HUES64 (cell line): ENCODE results near the gene ZFP64. TPM values are rescaled to one million over a fixed set of nuclear protein-coding genes. Genes with fewer than 3 reads are reported as not detected.
"Not testable (repeated sequence)": the region's sequence is repeated elsewhere in the genome, so short reads cannot be mapped to it uniquely, and the experiment has no call there.

Experiments
- H3K27ac ChIP-seq: 2 replicates; pipeline ENCODE4 v1.7.0; 2013; ENCODE audit warnings: low read depth, low read length, inconsistent platforms
- H3K27me3 ChIP-seq: 2 replicates; pipeline ENCODE4 v1.6.1; 2013; ENCODE audit warnings: mild to moderate bottlenecking, low read length; ENCODE audit not compliant: insufficient read depth
- H3K36me3 ChIP-seq: 2 replicates; pipeline ENCODE4 v1.6.1; 2013; ENCODE audit warnings: mild to moderate bottlenecking, low read length; ENCODE audit not compliant: insufficient read depth
- H3K4me1 ChIP-seq: 2 replicates; pipeline ENCODE4 v1.6.1; 2013; ENCODE audit warnings: mild to moderate bottlenecking, low read length, moderate library complexity; ENCODE audit not compliant: insufficient read depth
- H3K4me3 ChIP-seq: 2 replicates; pipeline ENCODE4 v1.5.1; 2013; ENCODE audit warnings: mild to moderate bottlenecking, low read length, moderate library complexity
- H3K9ac ChIP-seq: 2 replicates; pipeline ENCODE4 v1.6.1; 2013; ENCODE audit warnings: mild to moderate bottlenecking, low read depth, low read length
- H3K9me3 ChIP-seq: 2 replicates; pipeline ENCODE4 v1.6.1; 2013; ENCODE audit warnings: low read depth, low read length; ENCODE audit not compliant: insufficient read depth
- WGBS: fragments of 150-250, 120-280 bp; methylation state at CpG from one replicate; pipeline ENCODE4 v1.1.7; 2013; ENCODE audit warnings: missing lambda C conversion rate; 5-methylcytosine and 5-hydroxymethylcytosine counted together
- polyA plus RNA-seq, 2 experiments: library from polyadenylated mRNA; stranded (reverse); fragments of 50-300 nt; gene quantifications; one replicate each; pipeline ENCODE4 v1.2.3, GENCODE V29; 2013

ZFP64 gene
- polyA plus RNA-seq (2013, experiment 1 of 2), result 23.3 TPM
- 23.1 TPM for polyA plus RNA-seq (2013, experiment 2 of 2)

DNA sequence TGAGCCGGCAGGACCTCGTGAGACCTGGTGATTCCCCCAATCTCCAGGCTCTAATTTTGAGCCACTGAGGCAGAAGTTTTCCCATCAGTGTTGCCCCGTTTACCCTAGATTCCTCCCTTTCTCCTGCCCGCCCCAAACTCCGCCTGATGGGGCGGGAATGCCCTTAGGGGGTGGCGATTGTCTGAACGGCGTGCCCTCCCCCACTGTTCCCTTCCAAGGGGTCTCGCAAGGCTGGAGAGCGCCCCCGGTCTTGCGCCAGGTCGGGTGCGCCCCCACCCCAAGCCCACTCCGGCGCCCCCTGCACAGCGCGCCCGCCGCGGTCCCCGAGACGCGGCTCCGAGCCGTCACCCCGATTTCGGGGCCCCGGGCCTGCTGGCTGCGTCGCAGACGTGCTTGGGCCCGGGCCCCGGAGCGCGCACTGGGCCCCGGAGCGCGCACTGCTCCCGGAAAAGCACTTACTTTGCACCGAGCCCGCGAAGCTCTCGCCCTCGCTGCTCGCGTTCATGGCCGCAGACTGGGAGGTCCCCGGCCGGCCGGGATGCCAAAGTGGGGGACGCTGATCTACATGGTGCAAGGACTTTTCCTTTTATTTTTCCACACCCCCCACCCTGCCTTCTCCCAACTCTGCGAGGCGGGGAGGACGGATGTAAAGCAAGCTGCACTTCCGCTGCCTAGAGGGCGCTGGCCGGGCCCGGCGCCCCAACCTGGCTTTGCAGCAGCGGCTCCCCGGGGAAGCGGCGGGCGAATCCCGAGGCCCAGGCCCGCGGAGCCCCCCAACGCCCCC is at the start of gene ZFP64:
Gene ZFP64, minus strand, starts transcription at position 648 of the 784 bp plus-strand sequence. Its CDS starts 143 bp downstream, at position 505.
- Histone ChIP-seq H3K4me3 (peak within 1 kb of the TSS; percentile 70), H3K27ac (peak within 1 kb of the TSS; percentile 90), H3K9ac (peak within 1 kb of the TSS; percentile 94), H3K27me3 (no peaks in the 10 kb centered on the region), H3K4me1 (peaks cover 7% of the 10 kb centered on the region), H3K9me3 (no peaks in the 10 kb centered on the region), H3K36me3 (peaks cover 8% of the 10 kb centered on the region)
- WGBS, result under 1% methylated on average over 70 of the region's 70 CpGs

GRCh38 chr20:52240802-52241201 is 49.2 kb upstream of the ZFP64 start:
- H3K4me3 ChIP-seq, result no peak overlapping the region
- 82% methylated on average over 1 of the region's 1 CpG for whole genome bisulfite sequencing
- no peaks in the 10 kb centered on the region for H3K36me3 ChIP-seq
- H3K9ac ChIP-seq, result no peak overlapping the region
- H3K27ac ChIP-seq, result no peak overlapping the region
- H3K9me3 ChIP-seq, result no peaks in the 10 kb centered on the region
- H3K4me1 ChIP-seq, result no peaks in the 10 kb centered on the region
- H3K27me3 ChIP-seq, result no peaks in the 10 kb centered on the region

DNA sequence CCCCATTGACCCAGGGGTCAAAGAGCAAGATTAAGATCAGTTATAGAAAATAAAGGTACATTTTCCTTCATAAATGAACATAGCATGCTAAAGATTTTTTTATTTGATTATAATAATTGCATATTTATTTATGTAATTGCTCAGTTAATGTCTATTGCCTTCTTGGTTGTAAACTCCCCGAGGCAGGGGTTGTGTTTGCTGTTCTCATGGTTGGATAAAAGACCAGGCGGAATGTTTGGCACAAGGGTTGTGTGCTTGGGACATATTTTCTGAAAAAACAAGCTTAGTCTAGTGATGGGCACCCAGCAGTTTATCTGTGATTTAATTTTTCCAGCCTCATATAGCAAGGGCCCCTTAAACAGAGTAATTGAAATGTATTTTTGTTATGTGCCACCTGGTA is 47.5 kb upstream of the ZFP64 start:
- no peak overlapping the region for H3K4me3 ChIP-seq
- H3K27ac ChIP-seq, result no peak overlapping the region
- no peaks in the 10 kb centered on the region for H3K36me3 ChIP-seq
- no peaks in the 10 kb centered on the region for H3K9me3 ChIP-seq
- no peak overlapping the region for H3K9ac ChIP-seq
- WGBS, result 90% methylated on average over 2 of the region's 2 CpGs
- no peaks in the 10 kb centered on the region for H3K27me3 ChIP-seq
- no peaks in the 10 kb centered on the region for H3K4me1 ChIP-seq

DNA sequence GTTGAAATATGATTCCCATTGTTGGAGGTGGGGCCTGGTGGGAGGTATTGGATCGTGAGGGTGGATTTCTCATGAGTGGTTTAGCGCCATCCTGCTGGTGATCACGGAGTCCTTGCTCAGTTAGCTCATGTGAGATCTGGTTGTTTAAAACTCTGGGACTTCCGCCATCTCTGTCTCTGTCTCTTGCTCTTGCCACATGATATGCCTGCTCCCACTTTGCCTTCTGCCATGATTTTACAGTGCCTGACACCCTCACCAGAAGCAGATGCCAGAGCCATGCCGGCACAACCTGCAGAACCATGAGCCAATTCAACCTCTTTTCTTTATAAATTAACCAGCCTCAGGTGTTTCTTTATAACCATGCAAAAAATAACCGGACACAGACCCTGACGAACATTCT is 44.7 kb upstream of the ZFP64 start:
- H3K27me3 ChIP-seq, result no peaks in the 10 kb centered on the region
- no peaks in the 10 kb centered on the region for H3K36me3 ChIP-seq
- no peak overlapping the region for H3K27ac ChIP-seq
- H3K4me1 ChIP-seq, result no peaks in the 10 kb centered on the region
- H3K9ac ChIP-seq, result no peak overlapping the region
- no peak overlapping the region for H3K4me3 ChIP-seq
- WGBS, result 95% methylated on average over 7 of the region's 7 CpGs
- H3K9me3 ChIP-seq, result no peaks in the 10 kb centered on the region

DNA sequence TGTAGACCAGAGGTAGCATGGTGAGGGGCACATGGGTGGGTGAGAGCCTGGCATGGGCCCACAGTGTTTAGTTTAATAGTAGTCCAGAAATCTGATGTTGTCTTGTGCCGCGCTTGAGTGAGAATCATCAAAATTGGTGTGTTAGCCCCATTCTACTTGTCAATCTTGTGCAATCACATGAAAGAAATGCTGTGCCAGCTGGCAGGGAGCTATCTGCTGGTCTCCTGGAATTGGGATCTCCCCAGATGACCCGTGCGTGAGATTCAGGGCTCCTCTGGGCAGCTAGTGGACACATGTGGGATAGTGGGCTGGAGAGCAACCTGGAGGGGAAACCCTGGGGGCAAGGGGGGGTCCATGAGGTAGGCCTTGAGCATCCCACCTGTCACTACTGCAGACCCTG is 43.5 kb upstream of the ZFP64 start:
- WGBS, result 96% methylated on average over 4 of the region's 4 CpGs

DNA sequence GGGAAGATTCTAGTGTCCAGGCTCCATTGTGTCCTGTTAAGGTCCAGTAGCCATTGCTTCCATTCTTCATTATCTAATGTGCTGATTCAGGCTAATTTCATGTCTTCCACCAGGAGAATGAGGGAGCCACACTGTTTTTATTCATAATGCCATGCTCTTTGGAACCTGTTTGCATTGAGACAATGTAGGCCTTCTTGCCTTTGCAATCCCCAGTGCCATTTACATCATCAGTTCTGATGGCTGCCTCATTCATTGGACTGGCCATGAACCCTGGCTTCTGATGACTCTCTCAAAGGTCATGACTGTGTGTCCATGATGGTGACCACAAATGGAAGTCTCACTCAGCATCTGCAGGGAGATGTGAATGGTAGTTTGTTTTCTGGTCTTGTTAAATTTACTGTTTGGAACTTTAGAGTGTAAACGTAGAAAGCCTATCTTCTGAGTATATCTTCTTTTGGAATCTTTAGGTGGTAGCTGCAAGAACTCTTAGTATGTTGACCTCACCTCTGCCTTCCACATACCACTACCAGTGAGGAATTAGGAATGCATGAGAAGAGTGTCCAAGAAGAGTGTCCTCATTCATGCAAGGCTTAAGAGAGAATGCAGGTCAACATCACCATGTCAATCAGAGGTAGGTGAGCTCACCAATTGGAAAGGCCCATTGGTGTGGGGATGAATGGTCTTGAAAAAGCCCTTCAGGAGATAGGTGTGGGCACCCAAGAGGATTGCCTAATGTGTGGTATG is 42.9 kb upstream of the ZFP64 start:
- 100% methylated on average over 1 of the region's 1 CpG for WGBS
- Histone ChIP-seq H3K9me3 (no peaks in the 10 kb centered on the region), H3K4me1 (no peaks in the 10 kb centered on the region)

More for the DNA sequence above, 43.5 kb upstream of the ZFP64 start:
- no peak overlapping the region for H3K4me3 ChIP-seq
- H3K4me1 ChIP-seq, result no peaks in the 10 kb centered on the region
- H3K27me3 ChIP-seq, result no peaks in the 10 kb centered on the region
- H3K9me3 ChIP-seq, result no peaks in the 10 kb centered on the region
- H3K9ac ChIP-seq, result no peak overlapping the region
- H3K36me3 ChIP-seq, result no peaks in the 10 kb centered on the region
- no peak overlapping the region for H3K27ac ChIP-seq

DNA sequence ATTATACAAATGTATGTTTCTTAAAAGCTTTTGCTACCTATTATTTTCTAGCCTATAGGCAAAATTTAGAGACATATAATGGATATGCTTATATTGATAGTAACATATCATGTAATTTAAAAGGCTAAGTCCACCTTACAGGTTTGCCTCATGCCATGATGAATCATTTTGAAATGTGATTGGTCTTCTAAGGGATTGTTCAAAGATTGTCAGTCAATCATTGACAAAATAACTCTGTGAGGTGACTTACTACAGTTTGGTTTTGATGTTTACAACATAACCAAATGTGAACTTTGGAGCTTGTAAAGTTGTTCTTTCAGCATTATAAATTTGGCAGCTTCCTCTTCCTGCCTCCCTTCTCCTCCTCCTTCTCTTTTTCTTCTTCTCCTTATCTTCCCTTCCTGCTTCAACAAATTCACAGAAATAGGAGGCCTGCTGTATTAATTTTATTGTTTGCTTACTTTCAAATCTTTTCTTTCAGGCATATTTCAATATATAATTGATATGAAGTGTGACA is 39.7 kb upstream of the ZFP64 start:
- H3K4me3 ChIP-seq, result no peak overlapping the region
- no peaks in the 10 kb centered on the region for H3K36me3 ChIP-seq
- no peaks in the 10 kb centered on the region for H3K27me3 ChIP-seq
- no peaks in the 10 kb centered on the region for H3K9me3 ChIP-seq
- no peaks in the 10 kb centered on the region for H3K4me1 ChIP-seq
- no peak overlapping the region for H3K27ac ChIP-seq
- H3K9ac ChIP-seq, result no peak overlapping the region

More for the DNA sequence above, 42.9 kb upstream of the ZFP64 start:
- no peaks in the 10 kb centered on the region for H3K27me3 ChIP-seq
- no peak overlapping the region for H3K27ac ChIP-seq
- H3K4me3 ChIP-seq, result no peak overlapping the region
- H3K36me3 ChIP-seq, result no peaks in the 10 kb centered on the region
- no peak overlapping the region for H3K9ac ChIP-seq

DNA sequence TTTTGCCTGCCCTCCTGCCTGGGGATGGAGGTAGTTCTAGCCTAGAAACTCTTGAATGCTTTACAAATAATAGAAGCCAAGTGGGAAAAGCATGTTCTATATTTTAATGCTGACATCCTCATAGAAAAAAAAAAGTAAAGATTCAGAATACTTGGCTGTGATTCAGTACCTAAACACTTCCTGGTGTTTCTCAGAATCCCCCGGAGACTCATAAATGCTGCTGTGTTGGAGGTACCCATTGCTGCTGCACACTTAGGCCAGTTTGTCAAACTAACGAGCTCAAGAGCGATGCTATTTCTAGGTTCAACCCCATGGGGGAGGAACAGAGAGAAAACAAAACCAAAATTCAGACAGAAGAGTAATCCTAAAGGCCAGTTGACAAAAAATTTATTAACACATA is 38.8 kb upstream of the ZFP64 start:
- no peak overlapping the region for H3K27ac ChIP-seq
- H3K9ac ChIP-seq, result no peak overlapping the region
- H3K4me3 ChIP-seq, result no peak overlapping the region
- H3K36me3 ChIP-seq, result no peaks in the 10 kb centered on the region
- no peaks in the 10 kb centered on the region for H3K4me1 ChIP-seq
- 91% methylated on average over 3 of the region's 3 CpGs for WGBS
- H3K27me3 ChIP-seq, result no peaks in the 10 kb centered on the region
- H3K9me3 ChIP-seq, result no peaks in the 10 kb centered on the region

- H3K4me3 ChIP-seq, H3K27me3 ChIP-seq: not testable (repeated sequence)
Measured at GRCh38 chr20:52229346-52229745, 37.8 kb upstream of the ZFP64 start.

DNA sequence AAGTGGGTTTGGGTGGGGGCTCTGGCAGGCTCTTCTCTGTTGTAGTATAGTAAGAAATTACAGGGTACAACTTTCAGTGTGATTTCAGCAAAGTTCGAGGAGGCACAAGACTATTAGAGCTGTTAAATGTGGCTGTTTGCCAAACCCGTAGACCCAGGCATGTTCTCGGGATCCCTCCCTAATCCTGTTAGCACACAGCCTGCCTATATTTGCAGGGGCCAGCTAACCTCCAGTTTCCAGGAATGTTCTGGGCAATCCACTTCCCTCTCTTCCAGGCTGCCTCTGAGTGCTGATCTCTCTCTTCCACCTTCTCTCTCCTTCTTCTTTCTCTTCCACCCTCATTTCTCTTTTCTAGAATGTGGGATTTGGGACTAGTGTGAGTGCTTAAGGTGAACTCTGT is 34.8 kb upstream of the ZFP64 start:
- Histone ChIP-seq H3K9me3 (peaks cover 4% of the 10 kb centered on the region), H3K4me1 (no peaks in the 10 kb centered on the region), H3K4me3 (no peak overlapping the region), H3K27ac (no peak overlapping the region), H3K36me3 (no peaks in the 10 kb centered on the region), H3K27me3 (no peaks in the 10 kb centered on the region), H3K9ac (no peak overlapping the region)
- 86% methylated on average over 3 of the region's 3 CpGs for WGBS

More at GRCh38 chr20:52229346-52229745, 37.8 kb upstream of the ZFP64 start:
- H3K27ac ChIP-seq, H3K9me3 ChIP-seq, H3K36me3 ChIP-seq, H3K9ac ChIP-seq, H3K4me1 ChIP-seq: not testable (repeated sequence)
- 96% methylated on average over 1 of the region's 1 CpG for whole genome bisulfite sequencing

DNA sequence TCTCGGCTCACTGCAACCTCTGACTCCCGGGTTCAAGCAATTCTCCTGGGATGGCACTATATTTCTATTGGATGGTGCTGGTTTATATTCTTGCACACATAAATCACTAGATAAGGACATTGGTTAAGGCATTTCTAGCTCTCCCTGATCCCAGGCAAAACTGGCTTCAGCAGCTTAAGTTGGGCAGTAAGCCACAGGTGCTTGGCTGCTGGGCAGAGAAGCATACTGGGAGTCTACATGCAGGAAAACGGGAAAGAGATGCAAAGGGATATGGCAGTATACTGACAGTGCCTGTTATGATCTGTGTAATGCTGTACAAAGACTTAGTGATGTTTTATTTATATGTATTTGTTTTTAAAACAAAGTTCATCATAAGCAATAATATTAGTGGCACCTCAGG is 33.3 kb upstream of the ZFP64 start:
- Histone ChIP-seq H3K27me3 (no peaks in the 10 kb centered on the region), H3K4me1 (no peaks in the 10 kb centered on the region), H3K9me3 (peaks cover 18% of the 10 kb centered on the region), H3K36me3 (no peaks in the 10 kb centered on the region), H3K4me3 (no peak overlapping the region), H3K9ac (no peak overlapping the region), H3K27ac (no peak overlapping the region)
- 90% methylated on average over 3 of the region's 3 CpGs for WGBS
